Caco-2 (cell line): ENCODE measurements around the gene CD248. TPM values are rescaled to one million over a fixed set of nuclear protein-coding genes. Genes with fewer than 3 reads are reported as not detected.

Experiments used
- BruUV-seq: library from RNA; stranded (reverse); fragments of 400-500 nt; replicated peaks from 2 replicates; lab custom pipeline; 2021; lab: Mats Ljungman, UMichigan
- CTCF ChIA-PET: fragments of 300-600 bp; sonication (Branson Sonifier 250); formaldehyde crosslinking; loops from one replicate; lab custom pipeline; 2022; ENCODE audit warnings: antibody characterized with exemption; lab: Charles Lee
- POLR2A ChIA-PET: fragments of 300-600 bp; sonication (Branson Sonifier 250); formaldehyde crosslinking; loops from one replicate; lab custom pipeline; 2022; ENCODE audit warnings: antibody characterized with exemption; lab: Charles Lee
- DNase-seq, 2 experiments: peaks; one replicate each; pipeline versions ENCODE4 v3.0.0 to v3.0.0-alpha.2; 2020 to 2022
- H3K27me3 ChIP-seq: replicated peaks from 2 replicates; pipeline ENCODE4 v1.6.0; 2011; ENCODE audit warnings: low read length; ENCODE audit not compliant: control insufficient read depth, insufficient read depth
- H3K36me3 ChIP-seq: 2 replicates; pipeline ENCODE4 v1.5.1; 2011; ENCODE audit warnings: low read length; ENCODE audit not compliant: control insufficient read depth, insufficient read depth
- H3K4me1 ChIP-seq: fragments of 250-450 bp; sonication (Bioruptor Pico); 2 replicates; pipeline ENCODE4 v1.5.1; 2020; ENCODE audit warnings: mild to moderate bottlenecking
- H3K4me3 ChIP-seq: 2 replicates; pipeline ENCODE4 v1.5.1; 2011; ENCODE audit warnings: low read depth, mild to moderate bottlenecking, control low read depth, low read length
- H3K9me3 ChIP-seq: fragments of 250-450 bp; sonication (Bioruptor Pico); 2 replicates; pipeline ENCODE4 v1.5.1; 2020; ENCODE audit warnings: mild to moderate bottlenecking, moderate library complexity
- H3K27ac Mint-ChIP-seq: one replicate; pipeline ENCODE4 v1.8.0; 2022; ENCODE audit warnings: mixed read lengths; ENCODE audit not compliant: unreplicated experiment
- H3K27me3 Mint-ChIP-seq: one replicate; pipeline ENCODE4 v1.8.0; 2022; ENCODE audit warnings: mixed read lengths; ENCODE audit not compliant: insufficient read depth, unreplicated experiment
- H3K36me3 Mint-ChIP-seq: one replicate; pipeline ENCODE4 v1.8.0; 2022; ENCODE audit warnings: mild to moderate bottlenecking, mixed read lengths; ENCODE audit not compliant: insufficient read depth, unreplicated experiment
- H3K4me1 Mint-ChIP-seq: one replicate; pipeline ENCODE4 v1.8.0; 2022; ENCODE audit warnings: low read depth, mixed read lengths; ENCODE audit not compliant: unreplicated experiment
- H3K4me3 Mint-ChIP-seq: one replicate; pipeline ENCODE4 v1.8.0; 2022; ENCODE audit warnings: mild to moderate bottlenecking, moderate library complexity, mixed read lengths; ENCODE audit not compliant: unreplicated experiment
- H3K9me3 Mint-ChIP-seq: one replicate; pipeline ENCODE4 v1.8.0; 2022; ENCODE audit warnings: mixed read lengths; ENCODE audit not compliant: unreplicated experiment
- intact Hi-C: fragments of 100-400 bp; cut with micrococcal nuclease; formaldehyde crosslinking; loops from one replicate; pipeline ENCODE4 v1.10.0; 2022; ENCODE audit not compliant: unreplicated experiment
- total RNA-seq: library from RNA; stranded (reverse); gene quantifications from 2 replicates; pipeline ENCODE4 v1.2.3, GENCODE V29; 2022
- TF ChIP-seq, protein P1 (sequence below), 2 experiments: fragments of 200-600 bp in 1 of 2; IDR thresholded peaks; 1 replicate in 1 of 2; 2 replicates in 1 of 2; pipeline versions ENCODE4 v1.5.1 to v1.8.0; 2011 to 2022; ENCODE audit warnings: antibody characterized with exemption in 1 of 2, control low read depth in 1 of 2, inconsistent platforms in 1 of 2, low read depth in 1 of 2, low read length in 1 of 2, mild to moderate bottlenecking in 1 of 2, moderate library complexity in 1 of 2; ENCODE audit not compliant: insufficient read depth in 1 of 2, severe bottlenecking in 1 of 2, unreplicated experiment in 1 of 2

Gene CD248
- total RNA-seq, 1 experiment from 2014 or later: 0.27 TPM

DNA sequence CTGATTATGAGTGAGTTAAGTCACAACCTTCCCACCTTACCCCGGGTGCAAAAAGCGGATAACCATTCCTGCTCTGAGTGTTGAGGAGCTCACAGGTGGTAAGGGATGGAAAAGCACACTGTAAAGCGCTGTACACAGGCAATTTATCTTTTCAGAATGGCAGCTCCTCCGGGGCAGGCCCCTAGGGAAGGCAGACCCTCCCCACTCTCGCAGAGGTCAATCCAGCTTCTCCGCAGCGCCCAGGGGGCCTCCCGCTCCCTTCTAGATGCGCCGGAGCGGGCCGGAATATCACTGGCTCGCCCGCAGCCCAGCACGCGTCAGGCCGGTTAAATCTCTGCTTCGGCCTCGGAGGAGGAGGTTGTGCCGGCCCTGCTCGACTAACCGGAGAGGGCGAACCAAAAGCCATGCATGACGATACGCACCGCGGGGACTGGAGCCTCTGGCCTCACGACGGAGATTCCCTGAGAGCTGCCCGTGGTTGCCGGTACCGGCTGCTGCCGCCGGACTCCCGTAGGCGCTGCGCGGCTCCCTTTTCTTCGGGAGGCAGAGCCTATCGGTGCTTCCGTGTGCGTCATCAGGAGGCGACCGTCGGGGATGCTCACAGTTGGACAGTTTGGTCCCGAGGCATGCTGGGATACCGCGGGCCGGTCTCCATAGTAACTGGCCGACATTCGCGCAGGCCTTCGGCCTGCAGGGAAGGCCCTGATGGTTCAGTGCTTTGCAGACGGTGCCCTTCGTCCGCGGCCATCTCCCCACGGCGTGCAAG is 27.9 kb upstream of the CD248 start, which contains the start of gene BRMS1:
BRMS1 (minus strand) TSS at position 555 of the 766 bp plus-strand sequence. CDS start 2,870 bp downstream, outside the sequence.
- Mint-ChIP-seq H3K36me3 (peaks cover 41% of the 10 kb centered on the region), H3K4me1 (peaks cover 34% of the 10 kb centered on the region), H3K27me3 (peaks cover 4% of the 10 kb centered on the region), H3K4me3 (peak within 1 kb of the TSS; percentile 86), H3K9me3 (no peaks in the 10 kb centered on the region), H3K27ac (peak within 1 kb of the TSS; percentile 99)
- TF ChIP-seq, protein P1, sequence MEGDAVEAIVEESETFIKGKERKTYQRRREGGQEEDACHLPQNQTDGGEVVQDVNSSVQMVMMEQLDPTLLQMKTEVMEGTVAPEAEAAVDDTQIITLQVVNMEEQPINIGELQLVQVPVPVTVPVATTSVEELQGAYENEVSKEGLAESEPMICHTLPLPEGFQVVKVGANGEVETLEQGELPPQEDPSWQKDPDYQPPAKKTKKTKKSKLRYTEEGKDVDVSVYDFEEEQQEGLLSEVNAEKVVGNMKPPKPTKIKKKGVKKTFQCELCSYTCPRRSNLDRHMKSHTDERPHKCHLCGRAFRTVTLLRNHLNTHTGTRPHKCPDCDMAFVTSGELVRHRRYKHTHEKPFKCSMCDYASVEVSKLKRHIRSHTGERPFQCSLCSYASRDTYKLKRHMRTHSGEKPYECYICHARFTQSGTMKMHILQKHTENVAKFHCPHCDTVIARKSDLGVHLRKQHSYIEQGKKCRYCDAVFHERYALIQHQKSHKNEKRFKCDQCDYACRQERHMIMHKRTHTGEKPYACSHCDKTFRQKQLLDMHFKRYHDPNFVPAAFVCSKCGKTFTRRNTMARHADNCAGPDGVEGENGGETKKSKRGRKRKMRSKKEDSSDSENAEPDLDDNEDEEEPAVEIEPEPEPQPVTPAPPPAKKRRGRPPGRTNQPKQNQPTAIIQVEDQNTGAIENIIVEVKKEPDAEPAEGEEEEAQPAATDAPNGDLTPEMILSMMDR (IDR thresholded peaks at IDR 0.05; ENCODE audit: insufficient read depth in 1 of 2, low read depth in 1 of 2, low read length in 1 of 2, severe bottlenecking in 1 of 2, unreplicated experiment in 1 of 2): peak in 1 of 2 experiments; percentile 19
- ChIA-PET CTCF (interaction anchor here (0.6 to 2.1 kb wide), 4 partner anchors 9 to 803 kb away, joined by 3 to 17 read pairs (median 6); partner anchors contain the start of gene RIN1), POLR2A (interaction anchor here (0.6 to 2.5 kb wide), 3 partner anchors 33 to 98 kb away, joined by 4 to 10 read pairs (median 7); partner anchors contain the start of gene YIF1A)
- H3K36me3 ChIP-seq: peaks cover 4% of the 10 kb centered on the region
- H3K27me3 ChIP-seq: no peaks in the 10 kb centered on the region
- H3K4me3 ChIP-seq: peak within 1 kb of the TSS; percentile 99
- intact Hi-C loops: loop anchor here (1.0 to 2.0 kb wide), 2 partner anchors 27 to 32 kb away; partner anchors contain the start of gene SLC29A2
- BruUV-seq: no TSS peak
- no peaks in the 10 kb centered on the region for H3K9me3 ChIP-seq
- peaks cover 22% of the 10 kb centered on the region for H3K4me1 ChIP-seq
- DNase-seq: peak; percentile 97 to 98

DNA sequence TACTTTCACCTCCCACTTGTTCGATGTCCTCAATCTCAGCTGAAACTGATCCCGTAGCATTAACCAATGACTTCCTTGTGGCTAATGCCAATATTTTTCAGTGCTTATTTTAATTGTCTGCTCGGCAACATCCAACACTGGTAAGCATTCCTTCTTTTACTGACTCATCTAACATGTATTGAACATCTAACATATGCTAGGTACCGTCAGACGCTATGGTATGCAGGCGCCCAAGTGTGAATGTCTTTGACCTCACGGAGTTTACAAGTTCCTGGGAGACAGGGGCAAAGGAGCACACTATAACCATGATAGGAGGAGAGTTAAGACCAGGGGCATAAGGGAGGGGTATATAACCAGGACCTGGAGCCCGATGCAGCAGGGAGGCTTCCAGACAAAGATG is 26.3 kb upstream of the CD248 start:
- no peaks in the 10 kb centered on the region for H3K9me3 Mint-ChIP-seq

More for the DNA sequence above, 26.3 kb upstream of the CD248 start:
- H3K9me3 ChIP-seq: no peaks in the 10 kb centered on the region
- no TSS peak for BruUV-seq
- Mint-ChIP-seq H3K4me3 (peak overlapping the region; percentile 86), H3K27ac (peak overlapping the region; percentile 43), H3K27me3 (peaks cover 4% of the 10 kb centered on the region), H3K36me3 (peaks cover 28% of the 10 kb centered on the region), H3K4me1 (peaks cover 28% of the 10 kb centered on the region)
- H3K4me1 ChIP-seq: peaks cover 12% of the 10 kb centered on the region
- H3K36me3 ChIP-seq: peaks cover 4% of the 10 kb centered on the region
- no peak for DNase-seq
- ChIA-PET POLR2A (interaction anchor here (1.2 kb wide), 1 partner anchor 54 kb away, joined by 5 read pairs; the partner anchor contains the start of gene YIF1A), CTCF (interaction anchor here (2.0 kb wide), 1 partner anchor 31 kb away, joined by 17 read pairs; no protein-coding TSS in a partner anchor)
- no peak overlapping the region for H3K4me3 ChIP-seq
- no peaks in the 10 kb centered on the region for H3K27me3 ChIP-seq
- intact Hi-C loops: no loop called here
- TF ChIP-seq, protein P1 (IDR thresholded peaks at IDR 0.05; ENCODE audit: insufficient read depth in 1 of 2, low read depth in 1 of 2, low read length in 1 of 2, severe bottlenecking in 1 of 2, unreplicated experiment in 1 of 2): no peak
